Mesodermal cell (in vitro differentiated cells): Measurements from ENCODE around the gene ACOT13. TPM values are rescaled to one million over a fixed set of nuclear protein-coding genes. Genes with fewer than 3 reads are reported as not detected.
A peak's percentile ranks its signal among the peaks of the same experiment; 100 is the strongest.
"Not testable (repeated sequence)": the region's sequence is repeated elsewhere in the genome, so short reads cannot be mapped to it uniquely, and the experiment has no call there.

Experiments used
- H3K27ac ChIP-seq: 2 replicates; pipeline ENCODE4 v1.7.0; 2013; ENCODE audit warnings: mild to moderate bottlenecking, low read depth, low read length, moderate library complexity; ENCODE audit not compliant: severe bottlenecking
- H3K36me3 ChIP-seq: 2 replicates; pipeline ENCODE4 v1.7.1; 2013; ENCODE audit warnings: mild to moderate bottlenecking, low read length, moderate library complexity; ENCODE audit not compliant: control insufficient read depth, insufficient read depth
- H3K4me1 ChIP-seq: one replicate; pipeline ENCODE4 v1.7.1; 2013; ENCODE audit warnings: mild to moderate bottlenecking, low read length; ENCODE audit not compliant: insufficient read depth, control insufficient read depth, poor library complexity, severe bottlenecking
- H3K4me3 ChIP-seq: 2 replicates; pipeline ENCODE4 v1.7.0; 2013; ENCODE audit warnings: low read length, control low read depth, mild to moderate bottlenecking; ENCODE audit not compliant: insufficient read depth, poor library complexity, severe bottlenecking; ENCODE audit errors: extremely low read depth
- H3K9me3 ChIP-seq: 2 replicates; pipeline ENCODE4 v1.7.1; 2013; ENCODE audit warnings: mild to moderate bottlenecking, low read length, moderate library complexity; ENCODE audit not compliant: control insufficient read depth
- WGBS, 2 experiments: methylation state at CpG; one replicate each; pipeline ENCODE4 v1.1.5; 2013; ENCODE audit warnings: missing lambda C conversion rate in 2 of 2; ENCODE audit not compliant: insufficient coverage in 2 of 2; 5-methylcytosine and 5-hydroxymethylcytosine counted together
- polyA plus RNA-seq, 2 experiments: library from polyadenylated mRNA; stranded (reverse); fragments of 50-300 nt; gene quantifications; one replicate each; pipeline ENCODE4 v1.2.3, GENCODE V29; 2013

ACOT13 gene
- polyA plus RNA-seq (2013, experiment 1 of 2) = 38.9 TPM
- 53.6 TPM for polyA plus RNA-seq (2013, experiment 2 of 2)

DNA sequence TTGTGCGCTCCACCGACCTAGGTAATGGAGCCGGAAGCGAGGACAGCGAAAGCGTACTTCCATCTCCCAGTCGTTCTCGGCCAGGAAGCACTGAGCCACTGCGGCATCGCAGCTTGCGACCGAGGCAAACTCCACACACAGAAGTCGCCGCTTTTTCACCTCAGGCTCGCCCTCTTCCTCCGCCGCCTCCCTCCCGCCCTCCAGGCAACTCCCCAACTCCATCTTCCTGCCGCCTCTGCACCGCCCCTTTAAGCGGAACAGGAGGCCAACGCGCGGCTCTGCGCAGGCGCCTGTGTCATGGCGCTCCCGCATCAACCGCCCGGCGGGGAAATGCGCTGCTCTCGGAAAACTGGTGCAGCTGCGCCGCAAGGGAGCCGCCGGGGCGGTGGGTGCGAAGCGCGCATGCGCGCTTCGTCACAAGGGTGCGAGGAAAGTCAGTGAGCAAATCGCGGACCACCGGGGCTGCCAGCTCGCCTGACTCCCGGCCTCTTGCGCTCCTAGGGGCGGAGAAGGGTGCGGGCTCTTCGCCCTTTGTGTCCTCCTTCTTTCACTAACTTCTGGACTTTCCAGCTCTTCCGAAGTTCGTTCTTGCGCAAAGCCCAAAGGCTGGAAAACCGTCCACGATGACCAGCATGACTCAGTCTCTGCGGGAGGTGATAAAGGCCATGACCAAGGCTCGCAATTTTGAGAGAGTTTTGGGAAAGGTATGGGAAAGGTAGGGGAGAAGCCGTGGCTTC is at the start of gene ACOT13, which contains the start of gene TDP2:
TSS of gene ACOT13 (plus strand) at position 437 of the 737 bp plus-strand sequence. CDS start at position 624, 187 bp downstream.
TSS of gene TDP2 (minus strand) at position 259 of the 737 bp plus-strand sequence. CDS start at position 222, 37 bp downstream.
- 0 to 1% methylated on average over 46 to 60 of the region's 62 CpGs for WGBS, 2 experiments
- Histone ChIP-seq H3K27ac (peak within 1 kb of the TSS; percentile 97), H3K9me3 (peaks cover 22% of the 10 kb centered on the region)

DNA sequence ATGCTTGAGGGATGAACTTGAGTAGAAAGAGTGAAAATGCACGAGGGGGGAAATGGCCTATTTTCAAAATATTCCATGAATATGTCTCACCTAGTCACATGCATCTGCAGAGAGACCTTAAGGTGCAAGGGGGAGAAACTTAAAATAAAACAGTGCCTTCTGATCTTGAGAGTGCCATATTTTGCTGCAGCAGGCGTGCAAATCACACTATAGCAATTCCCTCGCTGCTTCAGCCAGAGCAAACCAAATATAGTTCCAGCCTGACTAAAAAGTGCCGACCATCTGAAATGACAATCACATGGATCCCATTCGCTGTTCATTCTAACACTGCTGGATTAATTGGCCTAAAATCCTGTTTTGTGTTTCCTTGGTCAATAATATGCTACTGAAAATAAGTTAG is 47.2 kb upstream of the ACOT13 start:
- Histone ChIP-seq H3K27ac (no peak overlapping the region), H3K4me3 (no peak overlapping the region), H3K4me1 (no peaks in the 10 kb centered on the region), H3K9me3 (no peaks in the 10 kb centered on the region), H3K36me3 (no peaks in the 10 kb centered on the region)
- 92 to 100% methylated on average over 3 to 4 of the region's 5 CpGs for WGBS, 2 experiments

More for the DNA sequence above, at the start of gene ACOT13, which contains the start of gene TDP2:
- no peaks in the 10 kb centered on the region for H3K4me1 ChIP-seq
- peaks cover 32% of the 10 kb centered on the region for H3K36me3 ChIP-seq
- H3K4me3 ChIP-seq = peak within 1 kb of the TSS; percentile 97

DNA sequence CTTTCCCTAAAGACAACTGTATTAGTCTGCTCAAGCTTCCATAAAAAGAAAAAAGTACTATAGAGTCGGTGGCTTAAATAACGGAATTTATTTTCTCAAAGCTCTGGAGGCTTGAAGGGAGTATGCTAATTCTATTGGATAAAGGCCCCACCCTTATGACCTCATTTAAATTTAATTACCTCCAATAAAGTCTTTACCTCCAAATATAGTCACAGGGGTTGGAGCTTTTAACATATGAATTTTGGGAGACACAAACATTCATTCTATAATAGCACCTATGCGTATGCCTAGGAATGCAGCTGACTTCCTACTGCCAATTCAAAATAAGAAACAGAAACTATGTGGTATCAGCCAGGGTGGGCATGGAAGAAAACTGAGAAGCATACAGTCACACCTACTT is 46.2 kb upstream of the ACOT13 start:
- WGBS, 2 experiments = 83% methylated on average over 1 of the region's 3 CpGs; no CpG with 5 or more reads in 1 of the 2 experiments
- no peaks in the 10 kb centered on the region for H3K9me3 ChIP-seq
- no peak overlapping the region for H3K4me3 ChIP-seq
- no peaks in the 10 kb centered on the region for H3K4me1 ChIP-seq
- H3K36me3 ChIP-seq = no peaks in the 10 kb centered on the region
- no peak overlapping the region for H3K27ac ChIP-seq

DNA sequence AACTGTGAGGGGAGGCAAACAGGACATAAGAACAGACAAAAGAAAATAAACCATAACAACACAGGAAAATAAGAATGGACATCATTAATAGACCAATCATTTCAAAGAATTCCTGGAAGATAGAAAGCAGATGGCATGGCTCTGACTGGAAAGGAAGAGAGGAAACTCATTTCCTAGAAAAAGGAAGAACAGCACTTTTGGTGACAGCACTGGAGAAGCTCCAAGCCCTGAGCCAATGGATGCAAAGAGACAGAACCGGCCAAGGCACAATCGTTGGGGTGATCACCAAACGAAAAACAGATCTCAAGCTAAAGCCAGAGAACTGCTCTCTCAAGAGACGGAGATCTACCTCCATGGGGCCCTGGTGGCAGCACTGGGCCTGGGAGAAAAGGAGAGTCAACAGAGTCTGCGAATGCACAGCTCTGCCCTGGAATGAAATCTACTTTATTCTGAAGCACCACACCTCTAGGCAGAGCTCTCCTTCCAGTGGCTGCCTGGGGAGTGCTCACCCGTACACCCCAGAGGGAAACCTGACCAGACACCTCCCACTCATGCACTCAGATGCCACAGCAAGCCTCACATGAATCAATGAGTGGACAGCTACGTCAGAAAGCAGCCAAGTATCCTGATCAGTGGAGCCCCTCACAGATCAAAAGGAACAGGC is 45.1 kb upstream of the ACOT13 start:
- WGBS, 2 experiments = 83% methylated on average over 4 to 5 of the region's 7 CpGs
- Histone ChIP-seq H3K36me3 (no peaks in the 10 kb centered on the region), H3K4me3 (no peak overlapping the region)

DNA sequence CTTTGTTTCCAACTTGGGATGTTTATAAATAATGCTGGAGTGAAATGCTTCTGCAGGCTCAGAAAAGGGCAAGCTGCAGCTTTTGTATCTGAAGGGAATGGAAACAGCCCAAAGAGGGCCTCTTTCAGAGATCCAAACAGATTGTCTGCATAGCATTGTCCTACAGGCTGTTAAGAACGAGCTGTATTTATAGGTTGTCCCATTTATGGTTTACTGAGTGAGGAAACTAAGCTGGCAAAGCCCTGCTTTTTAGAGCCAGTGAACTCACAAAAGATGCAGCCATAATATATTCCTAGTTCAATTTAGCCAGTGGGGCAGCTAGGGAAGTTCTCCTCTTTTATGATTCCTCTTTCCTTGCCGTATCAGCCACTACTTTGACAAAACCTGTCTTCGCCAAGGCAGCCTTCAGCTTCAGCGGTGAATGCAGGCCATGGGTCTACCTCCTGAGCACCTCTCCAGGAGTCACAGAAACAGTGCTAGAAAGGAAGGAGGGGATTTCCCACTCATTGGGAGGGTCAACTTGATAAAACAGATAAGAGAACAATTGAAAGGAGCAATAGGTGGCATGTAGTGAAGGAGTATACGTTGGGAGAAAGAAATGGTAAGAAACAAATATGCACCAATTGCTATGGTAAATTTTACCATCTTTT is 35.9 kb upstream of the ACOT13 start:
- Histone ChIP-seq H3K36me3 (no peaks in the 10 kb centered on the region), H3K9me3 (no peaks in the 10 kb centered on the region), H3K4me3 (no peak overlapping the region), H3K4me1 (no peaks in the 10 kb centered on the region), H3K27ac (peak overlapping the region; percentile 46)
- 81% methylated on average over 4 of the region's 5 CpGs; no CpG with 5 or more reads in 1 of the 2 experiments for WGBS, 2 experiments

More for the DNA sequence above, 45.1 kb upstream of the ACOT13 start:
- Histone ChIP-seq H3K27ac (no peak overlapping the region), H3K4me1 (no peaks in the 10 kb centered on the region), H3K9me3 (no peaks in the 10 kb centered on the region)

DNA sequence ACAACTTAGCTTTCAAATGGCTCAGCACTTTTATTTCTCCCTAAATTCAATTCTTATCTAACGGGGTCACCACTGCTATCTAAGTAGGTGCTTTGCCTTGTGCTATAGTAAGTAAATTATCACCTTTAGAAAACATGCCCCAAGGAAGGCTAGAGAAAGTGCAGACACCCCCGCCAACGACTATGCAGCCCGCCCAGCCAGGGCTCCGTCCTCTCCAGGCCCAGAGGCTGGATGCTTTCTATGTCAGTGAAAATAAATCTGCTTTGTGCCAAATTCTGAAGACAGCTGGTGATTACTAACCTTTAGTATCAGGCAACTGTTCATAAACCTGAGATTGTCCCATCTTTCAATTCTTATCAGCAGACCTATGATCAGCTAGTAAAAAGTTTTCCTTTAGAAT is 35.2 kb upstream of the ACOT13 start:
- Histone ChIP-seq H3K4me3 (no peak overlapping the region), H3K36me3 (no peaks in the 10 kb centered on the region), H3K27ac (no peak overlapping the region), H3K9me3 (no peaks in the 10 kb centered on the region), H3K4me1 (no peaks in the 10 kb centered on the region)
- WGBS, 2 experiments = 58% methylated on average over 4 of the region's 5 CpGs; no CpG with 5 or more reads in 1 of the 2 experiments

DNA sequence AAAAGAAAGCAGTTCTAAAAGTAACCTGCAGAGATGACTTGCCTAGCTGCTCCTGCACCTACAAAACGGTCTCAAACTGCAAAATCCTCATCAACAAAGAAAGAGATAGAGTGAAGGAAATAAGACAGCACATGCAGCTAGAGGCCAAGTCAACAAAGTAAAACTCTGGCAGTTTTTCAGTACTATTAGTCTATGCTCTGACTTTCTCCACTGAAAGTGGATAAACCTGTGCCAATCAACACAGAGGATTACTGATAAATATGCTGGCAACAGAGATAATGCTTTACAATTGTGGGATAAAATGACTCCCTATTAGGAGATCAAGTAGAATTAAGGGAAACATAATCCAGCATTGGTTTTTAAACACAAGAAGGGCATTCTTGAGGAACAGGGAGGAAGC is 34.3 kb upstream of the ACOT13 start:
- Histone ChIP-seq H3K4me3 (no peak overlapping the region), H3K27ac (no peak overlapping the region), H3K9me3 (no peaks in the 10 kb centered on the region), H3K4me1 (no peaks in the 10 kb centered on the region), H3K36me3 (no peaks in the 10 kb centered on the region)
- 63% methylated on average over 1 of the region's 1 CpG; no CpG with 5 or more reads in 1 of the 2 experiments for WGBS, 2 experiments

DNA sequence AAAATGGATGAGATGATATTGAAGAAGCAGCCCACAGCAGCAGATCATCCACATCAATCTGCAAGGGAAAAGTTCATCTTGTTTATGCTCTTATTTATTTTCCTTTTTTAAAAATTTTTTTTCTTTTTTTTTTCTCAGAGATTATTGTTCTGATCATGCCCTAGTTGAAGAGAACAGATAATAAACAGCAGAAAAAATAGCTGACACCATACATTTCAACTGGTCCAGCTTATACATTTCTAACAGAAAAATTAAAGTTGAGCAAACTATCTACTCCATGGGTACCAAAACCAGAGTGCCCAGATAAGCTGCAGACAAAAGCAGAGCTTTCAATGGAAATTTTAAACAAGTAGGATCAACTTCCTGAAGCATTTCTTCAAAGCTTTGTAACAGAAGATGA is 30.2 kb upstream of the ACOT13 start:
- no peaks in the 10 kb centered on the region for H3K36me3 ChIP-seq

DNA sequence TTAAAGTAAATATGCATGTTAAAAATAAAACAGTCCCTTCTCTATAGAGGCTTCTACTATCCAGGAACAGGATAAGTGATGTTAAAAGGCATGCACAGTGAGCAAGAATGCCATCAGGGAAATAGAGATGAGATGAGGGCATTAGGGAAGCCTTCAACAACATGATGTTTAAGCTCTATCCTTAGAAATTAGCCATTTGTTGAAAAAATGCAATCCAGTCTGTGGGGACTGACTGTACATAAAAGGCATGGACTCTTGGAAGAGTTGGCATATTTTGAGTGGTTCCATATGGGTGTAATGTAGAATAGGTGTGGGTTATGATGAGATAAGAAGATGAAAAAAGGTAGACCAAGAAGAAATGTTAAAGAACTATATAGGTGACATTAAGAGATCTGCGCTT is 26.7 kb upstream of the ACOT13 start:
- Histone ChIP-seq H3K4me3 (no peak overlapping the region), H3K9me3 (no peaks in the 10 kb centered on the region), H3K27ac (no peak overlapping the region), H3K4me1 (no peaks in the 10 kb centered on the region), H3K36me3 (no peaks in the 10 kb centered on the region)
- WGBS, 2 experiments = no CpG with 5 or more reads among the region's 1 CpG

More for the DNA sequence above, 30.2 kb upstream of the ACOT13 start:
- Histone ChIP-seq H3K4me1 (no peaks in the 10 kb centered on the region), H3K9me3 (no peaks in the 10 kb centered on the region), H3K4me3 (no peak overlapping the region), H3K27ac (no peak overlapping the region)

DNA sequence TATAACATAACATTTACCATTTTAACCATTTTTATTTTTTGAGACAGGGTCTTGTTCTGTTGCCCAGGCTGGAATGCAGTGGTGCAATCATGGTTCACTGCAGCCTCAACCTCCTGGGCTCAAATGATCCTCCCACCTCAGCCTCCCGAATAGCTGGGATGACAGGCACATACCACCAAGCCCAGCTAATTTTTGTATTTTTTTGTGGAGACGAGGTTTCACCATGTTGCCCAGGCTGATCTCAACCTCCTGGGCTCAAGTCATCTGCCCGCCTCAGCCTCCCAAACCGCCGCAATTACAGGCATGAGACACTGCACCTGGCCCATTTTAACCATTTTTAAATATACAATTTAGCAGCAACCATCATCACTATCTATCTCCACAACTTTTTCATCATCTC is 26.2 kb upstream of the ACOT13 start:
- not testable (repeated sequence) for H3K9me3 ChIP-seq, H3K4me3 ChIP-seq, H3K36me3 ChIP-seq, H3K4me1 ChIP-seq, H3K27ac ChIP-seq
- WGBS, 2 experiments = 72 to 93% methylated on average over 4 to 5 of the region's 5 CpGs
